Retina (tissue), 1 donor: ENCODE results near the gene DSC1.

Source experiments
- DNase-seq: peaks from one replicate; pipeline ENCODE4 v3.0.0-alpha.2; 2016

Gene DSC1

GRCh38 chr18:31102941-31103340 is 59.7 kb downstream of the DSC1 start:
- no peak for DNase-seq

GRCh38 chr18:31102025-31102684 is 60.5 kb downstream of the DSC1 start, which contains the start of gene DSC2:
Gene DSC2, minus strand, starts transcription at chr18:31102421. Its CDS starts 450 bp downstream, at chr18:31101971.
- peak; percentile 89 for DNase-seq

- peak; percentile 81 for DNase-seq
These were observed 61.3 kb downstream of the DSC1 start for GRCh38 chr18:31101183-31102024.

GRCh38 chr18:31100436-31101182 is 62.0 kb downstream of the DSC1 start:
- peak; percentile 76 for DNase-seq

- DNase-seq: peak; percentile 34
These were observed 63.0 kb downstream of the DSC1 start for GRCh38 chr18:31099450-31100230.

- no peak for DNase-seq
These were observed 63.8 kb downstream of the DSC1 start for GRCh38 chr18:31098878-31099277.

- no peak for DNase-seq
These were observed 65.0 kb downstream of the DSC1 start for GRCh38 chr18:31097666-31098065.

GRCh38 chr18:31093880-31094279 is 68.8 kb downstream of the DSC1 start:
- no peak for DNase-seq

GRCh38 chr18:31093294-31093693 is 69.4 kb downstream of the DSC1 start:
- DNase-seq: no peak

GRCh38 chr18:31091350-31091749 is 71.3 kb downstream of the DSC1 start:
- no peak for DNase-seq

GRCh38 chr18:31088532-31088931 is 74.1 kb downstream of the DSC1 start:
- DNase-seq: no peak

GRCh38 chr18:31079973-31080372 is 82.7 kb downstream of the DSC1 start:
- no peak for DNase-seq
